GM12875 (cell line): ENCODE results near the gene KRTAP1-4.
"Not testable (repeated sequence)": the region's sequence is repeated elsewhere in the genome, so short reads cannot be mapped to it uniquely, and the experiment has no call there.

Source experiments
- H3K4me3 ChIP-seq: one replicate; pipeline ENCODE4 v1.5.1; 2011; ENCODE audit warnings: low read depth, low read length, control low read depth
- TF ChIP-seq, protein P1 (sequence below): IDR thresholded peaks from 2 replicates; pipeline ENCODE4 v1.5.1; 2011; ENCODE audit warnings: low read depth, mild to moderate bottlenecking, control low read depth, inconsistent platforms, low read length, moderate library complexity, borderline replicate concordance; ENCODE audit not compliant: insufficient read depth

Gene KRTAP1-4

DNA sequence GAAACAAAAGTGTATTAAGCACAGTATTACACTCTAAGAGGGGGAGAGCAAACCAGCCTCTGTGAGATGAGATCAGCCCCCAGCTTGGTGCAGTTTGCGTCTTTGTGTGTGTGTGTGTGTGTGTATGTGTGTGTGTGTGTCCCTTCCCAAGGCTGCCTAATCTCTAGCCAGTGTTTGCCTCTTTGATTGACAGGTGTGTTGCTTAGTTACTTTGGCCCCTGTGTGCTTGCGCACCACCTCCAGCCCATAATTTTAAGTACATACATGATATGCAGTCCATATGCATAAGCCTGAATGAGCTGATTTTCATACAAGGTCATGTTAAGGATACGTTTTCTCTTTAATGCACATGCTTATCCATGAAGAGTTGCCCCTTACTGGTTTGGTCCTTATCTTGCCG is 28.2 kb downstream of the KRTAP1-4 start:
- H3K4me3 ChIP-seq = no peak overlapping the region
- TF ChIP-seq, protein P1, sequence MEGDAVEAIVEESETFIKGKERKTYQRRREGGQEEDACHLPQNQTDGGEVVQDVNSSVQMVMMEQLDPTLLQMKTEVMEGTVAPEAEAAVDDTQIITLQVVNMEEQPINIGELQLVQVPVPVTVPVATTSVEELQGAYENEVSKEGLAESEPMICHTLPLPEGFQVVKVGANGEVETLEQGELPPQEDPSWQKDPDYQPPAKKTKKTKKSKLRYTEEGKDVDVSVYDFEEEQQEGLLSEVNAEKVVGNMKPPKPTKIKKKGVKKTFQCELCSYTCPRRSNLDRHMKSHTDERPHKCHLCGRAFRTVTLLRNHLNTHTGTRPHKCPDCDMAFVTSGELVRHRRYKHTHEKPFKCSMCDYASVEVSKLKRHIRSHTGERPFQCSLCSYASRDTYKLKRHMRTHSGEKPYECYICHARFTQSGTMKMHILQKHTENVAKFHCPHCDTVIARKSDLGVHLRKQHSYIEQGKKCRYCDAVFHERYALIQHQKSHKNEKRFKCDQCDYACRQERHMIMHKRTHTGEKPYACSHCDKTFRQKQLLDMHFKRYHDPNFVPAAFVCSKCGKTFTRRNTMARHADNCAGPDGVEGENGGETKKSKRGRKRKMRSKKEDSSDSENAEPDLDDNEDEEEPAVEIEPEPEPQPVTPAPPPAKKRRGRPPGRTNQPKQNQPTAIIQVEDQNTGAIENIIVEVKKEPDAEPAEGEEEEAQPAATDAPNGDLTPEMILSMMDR = no peak

DNA sequence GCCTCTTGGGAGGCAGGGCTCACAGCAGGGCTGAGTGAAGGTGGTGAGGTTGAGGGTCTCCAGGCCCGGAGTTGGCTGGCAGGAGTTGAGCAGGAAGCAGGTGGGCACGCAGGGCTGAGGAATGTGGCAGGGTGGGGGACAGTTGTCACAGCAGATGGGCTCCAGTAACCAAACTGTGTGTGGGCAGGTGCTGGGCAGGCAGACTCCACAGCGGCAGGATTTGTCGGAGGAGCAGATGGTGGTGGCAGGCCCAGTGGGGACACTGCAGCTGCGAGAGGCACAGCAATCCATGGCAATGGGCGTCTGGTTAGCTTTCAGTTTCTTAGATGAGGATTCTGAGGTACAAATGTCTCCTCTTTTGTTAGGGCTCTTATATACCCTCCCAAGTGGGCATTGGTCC is 30.4 kb downstream of the KRTAP1-4 start, which contains the start of gene KRTAP3-2:
TSS of gene KRTAP3-2 (minus strand) at position 344 of the 400 bp plus-strand sequence. CDS start at position 291, 53 bp downstream.
- H3K4me3 ChIP-seq = not testable (repeated sequence)

DNA sequence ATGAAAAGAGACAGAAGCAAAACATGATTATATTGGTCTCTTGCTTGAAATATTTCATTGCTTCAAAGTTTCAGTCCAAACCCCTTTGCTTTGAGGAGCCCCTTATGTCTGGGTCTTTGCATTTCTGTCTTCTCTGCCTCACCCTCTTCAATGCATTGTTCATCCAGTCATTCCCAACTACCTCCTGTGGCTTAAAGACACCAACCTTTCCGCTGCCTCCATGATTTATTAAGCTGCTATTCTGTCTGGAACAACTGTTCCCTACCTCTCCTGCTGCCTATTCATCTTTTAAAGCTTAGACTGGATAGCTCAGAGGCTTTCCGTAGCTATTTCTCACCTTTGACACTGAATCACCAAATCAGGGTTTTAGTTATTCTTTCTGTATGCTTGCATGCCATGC is 32.6 kb downstream of the KRTAP1-4 start:
- TF ChIP-seq, protein P1 = no peak
- no peak overlapping the region for H3K4me3 ChIP-seq

DNA sequence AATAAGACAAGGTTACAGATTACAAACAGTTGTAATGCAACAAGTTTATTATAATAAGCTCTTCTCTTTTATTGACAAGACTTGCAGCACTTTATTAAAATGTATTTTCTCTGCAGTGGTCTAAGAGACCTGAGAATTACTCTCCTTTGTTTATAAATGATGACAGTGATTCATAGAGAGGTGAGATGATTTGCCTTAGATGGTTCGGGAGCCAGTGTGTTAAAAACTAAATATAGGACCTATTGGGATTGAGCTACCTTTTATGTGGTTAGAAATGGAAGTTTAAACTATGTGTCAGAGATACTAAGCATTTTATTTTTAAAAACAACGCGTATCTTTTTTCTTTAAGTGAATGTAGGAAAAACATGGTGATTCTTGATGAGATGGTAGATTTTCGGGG is 33.2 kb downstream of the KRTAP1-4 start:
- TF ChIP-seq, protein P1 = no peak
- H3K4me3 ChIP-seq = no peak overlapping the region

DNA sequence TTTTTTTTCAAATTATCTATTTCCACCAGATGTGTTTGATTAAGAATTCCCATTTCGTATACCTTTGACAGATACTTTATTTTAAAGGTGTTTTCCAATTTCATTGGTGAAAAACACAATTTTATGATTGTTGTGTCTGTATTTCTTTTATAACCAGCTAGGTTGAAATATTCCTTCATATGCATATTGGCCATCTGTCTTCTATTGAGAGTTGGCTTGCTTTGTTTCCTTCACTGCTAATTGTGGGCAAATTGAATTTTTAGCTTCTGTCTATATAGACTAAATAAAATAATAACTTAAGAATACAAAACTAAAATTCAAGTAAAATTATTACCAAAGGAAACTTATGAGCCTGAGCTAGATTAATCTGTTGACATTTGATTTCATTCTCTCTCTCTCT is 34.9 kb downstream of the KRTAP1-4 start:
- TF ChIP-seq, protein P1 = no peak
- H3K4me3 ChIP-seq = no peak overlapping the region

DNA sequence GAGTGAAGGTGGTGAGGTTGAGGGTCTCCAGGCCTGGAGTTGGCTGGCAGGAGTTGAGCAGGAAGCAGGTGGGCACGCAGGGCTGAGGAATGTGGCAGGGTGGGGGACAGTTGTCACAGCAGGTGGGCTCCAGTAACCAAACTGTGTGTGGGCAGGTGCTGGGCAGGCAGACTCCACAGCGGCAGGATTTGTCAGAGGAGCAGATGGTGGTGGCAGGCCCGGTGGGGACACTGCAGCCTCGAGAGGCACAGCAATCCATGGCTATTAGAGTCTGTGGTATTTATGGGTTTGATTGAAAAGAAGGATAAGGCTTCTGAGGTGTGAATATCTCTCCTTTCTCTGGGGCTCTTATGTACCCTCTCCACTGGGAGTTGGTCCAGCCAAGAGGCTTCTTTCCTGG is 36.2 kb downstream of the KRTAP1-4 start, which contains the start of gene KRTAP3-3:
TSS of gene KRTAP3-3 (minus strand) at position 326 of the 400 bp plus-strand sequence. CDS start at position 259, 67 bp downstream.
- no peak within 1 kb of the TSS for H3K4me3 ChIP-seq
- TF ChIP-seq, protein P1 = no peak

DNA sequence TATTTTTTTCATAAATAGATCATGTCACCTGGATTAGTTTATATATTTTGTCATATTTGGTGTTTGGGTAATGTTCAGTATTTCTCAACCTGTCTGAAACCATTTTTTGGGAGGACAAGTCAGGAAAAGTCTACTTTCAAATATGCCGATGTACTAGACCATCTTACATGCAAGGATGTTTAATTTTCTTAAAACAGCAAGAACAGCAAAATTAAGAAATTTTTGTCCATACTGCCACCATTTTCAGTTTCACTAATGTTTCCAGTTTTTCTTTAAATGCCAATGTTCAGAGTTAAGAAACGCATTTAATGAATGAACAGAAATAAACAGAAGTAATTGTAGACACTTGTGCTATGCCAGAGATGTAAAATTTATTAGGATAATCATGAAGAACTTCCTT is 36.9 kb downstream of the KRTAP1-4 start:
- no peak overlapping the region for H3K4me3 ChIP-seq
- TF ChIP-seq, protein P1 = no peak

DNA sequence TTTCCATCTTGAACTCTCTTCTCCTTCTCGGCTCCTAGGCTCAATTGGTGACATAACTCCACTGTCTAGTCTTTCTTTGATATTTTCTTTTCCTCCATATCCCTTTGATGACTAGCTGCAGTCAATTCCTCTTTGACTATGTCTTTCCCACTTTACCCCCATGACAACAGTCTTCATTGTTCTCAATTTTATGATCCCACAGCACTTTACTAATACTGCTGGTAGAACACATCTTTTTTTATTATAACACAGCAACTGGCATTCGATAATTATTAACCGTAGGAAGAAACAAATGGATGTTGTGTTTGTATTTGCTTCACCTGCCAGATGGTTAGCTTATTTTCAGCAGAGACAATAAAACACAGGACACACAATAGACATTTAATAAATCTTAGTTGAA is 37.3 kb downstream of the KRTAP1-4 start:
- TF ChIP-seq, protein P1 = no peak
- H3K4me3 ChIP-seq = no peak overlapping the region
